Measurements from ENCODE around the gene GRIFIN.

Gene GRIFIN

GRCh38 chr7:2452643-2453270, 23.4 kb downstream of the GRIFIN start:
- no peak for DNase-seq

GRCh38 chr7:2452074-2452507, 24.1 kb downstream of the GRIFIN start:
- no peak for DNase-seq

- peak; percentile 73 for DNase-seq
These were observed 24.8 kb downstream of the GRIFIN start for GRCh38 chr7:2451171-2452073.

GRCh38 chr7:2450198-2451107, 25.7 kb downstream of the GRIFIN start:
- DNase-seq = no peak

GRCh38 chr7:2446676-2447075, 29.5 kb downstream of the GRIFIN start:
- no peak for DNase-seq

- DNase-seq = no peak
These were observed 30.2 kb downstream of the GRIFIN start for GRCh38 chr7:2445898-2446555.

- DNase-seq = no peak
These were observed 31.2 kb downstream of the GRIFIN start for GRCh38 chr7:2445047-2445446.

- no peak for DNase-seq
These were observed 31.7 kb downstream of the GRIFIN start for GRCh38 chr7:2444476-2444875.

GRCh38 chr7:2443491-2443890, 32.7 kb downstream of the GRIFIN start:
- DNase-seq = no peak

GRCh38 chr7:2441430-2442058, 34.7 kb downstream of the GRIFIN start:
- no peak for DNase-seq

GRCh38 chr7:2440608-2441245, 35.5 kb downstream of the GRIFIN start:
- no peak for DNase-seq

GRCh38 chr7:2438775-2439174, 37.4 kb downstream of the GRIFIN start:
- DNase-seq = no peak

- no peak for DNase-seq
These were observed 38.0 kb downstream of the GRIFIN start for GRCh38 chr7:2438186-2438585.

GRCh38 chr7:2437537-2438148, 38.6 kb downstream of the GRIFIN start:
- DNase-seq = no peak

- DNase-seq = no peak
These were observed 39.1 kb downstream of the GRIFIN start for GRCh38 chr7:2437136-2437535.

- DNase-seq = no peak
These were observed 39.7 kb downstream of the GRIFIN start for GRCh38 chr7:2436341-2437104.

GRCh38 chr7:2435146-2435545, 41.1 kb downstream of the GRIFIN start:
- DNase-seq = no peak

- no peak for DNase-seq
These were observed 42.3 kb downstream of the GRIFIN start for GRCh38 chr7:2433713-2434550.
